ENCODE measurements around the gene MX2.

- no peak for TF ChIP-seq EZH2 (IDR thresholded peaks at IDR 0.05; ENCODE audit: low read length, unreplicated experiment)
- TF ChIP-seq, protein P1, sequence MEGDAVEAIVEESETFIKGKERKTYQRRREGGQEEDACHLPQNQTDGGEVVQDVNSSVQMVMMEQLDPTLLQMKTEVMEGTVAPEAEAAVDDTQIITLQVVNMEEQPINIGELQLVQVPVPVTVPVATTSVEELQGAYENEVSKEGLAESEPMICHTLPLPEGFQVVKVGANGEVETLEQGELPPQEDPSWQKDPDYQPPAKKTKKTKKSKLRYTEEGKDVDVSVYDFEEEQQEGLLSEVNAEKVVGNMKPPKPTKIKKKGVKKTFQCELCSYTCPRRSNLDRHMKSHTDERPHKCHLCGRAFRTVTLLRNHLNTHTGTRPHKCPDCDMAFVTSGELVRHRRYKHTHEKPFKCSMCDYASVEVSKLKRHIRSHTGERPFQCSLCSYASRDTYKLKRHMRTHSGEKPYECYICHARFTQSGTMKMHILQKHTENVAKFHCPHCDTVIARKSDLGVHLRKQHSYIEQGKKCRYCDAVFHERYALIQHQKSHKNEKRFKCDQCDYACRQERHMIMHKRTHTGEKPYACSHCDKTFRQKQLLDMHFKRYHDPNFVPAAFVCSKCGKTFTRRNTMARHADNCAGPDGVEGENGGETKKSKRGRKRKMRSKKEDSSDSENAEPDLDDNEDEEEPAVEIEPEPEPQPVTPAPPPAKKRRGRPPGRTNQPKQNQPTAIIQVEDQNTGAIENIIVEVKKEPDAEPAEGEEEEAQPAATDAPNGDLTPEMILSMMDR (conservative IDR thresholded peaks at IDR 0.05; ENCODE audit: low read depth, low read length): no peak
- TF ChIP-seq EZH2phosphoT487 (IDR thresholded peaks at IDR 0.05; ENCODE audit: borderline replicate concordance, low read length): no peak
Measured at GRCh38 chr21:41346758-41347157, 15.1 kb upstream of the MX2 start.
